ENCODE data around the gene MTHFS.

Gene MTHFS

DNA sequence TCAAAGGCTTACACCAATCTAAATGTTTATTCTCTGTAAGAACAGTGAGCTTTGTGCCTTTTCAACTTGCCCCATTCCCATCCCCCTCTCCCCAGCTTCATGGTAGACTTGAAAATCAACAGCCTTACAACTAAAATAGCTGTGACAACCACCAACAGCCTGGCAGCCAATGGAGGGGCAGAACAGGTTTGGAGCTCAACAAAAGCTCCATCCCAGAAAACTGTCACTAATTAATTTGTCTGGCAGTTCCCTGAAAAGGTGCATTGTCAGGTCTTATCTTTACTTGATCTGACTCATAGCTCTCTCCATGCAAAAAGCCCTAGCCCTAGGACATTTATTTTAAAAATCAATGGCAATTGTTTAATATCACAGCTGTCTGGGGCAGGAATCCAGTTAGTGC is 22.6 kb downstream of the MTHFS start:
- no peak for DNase-seq

DNA sequence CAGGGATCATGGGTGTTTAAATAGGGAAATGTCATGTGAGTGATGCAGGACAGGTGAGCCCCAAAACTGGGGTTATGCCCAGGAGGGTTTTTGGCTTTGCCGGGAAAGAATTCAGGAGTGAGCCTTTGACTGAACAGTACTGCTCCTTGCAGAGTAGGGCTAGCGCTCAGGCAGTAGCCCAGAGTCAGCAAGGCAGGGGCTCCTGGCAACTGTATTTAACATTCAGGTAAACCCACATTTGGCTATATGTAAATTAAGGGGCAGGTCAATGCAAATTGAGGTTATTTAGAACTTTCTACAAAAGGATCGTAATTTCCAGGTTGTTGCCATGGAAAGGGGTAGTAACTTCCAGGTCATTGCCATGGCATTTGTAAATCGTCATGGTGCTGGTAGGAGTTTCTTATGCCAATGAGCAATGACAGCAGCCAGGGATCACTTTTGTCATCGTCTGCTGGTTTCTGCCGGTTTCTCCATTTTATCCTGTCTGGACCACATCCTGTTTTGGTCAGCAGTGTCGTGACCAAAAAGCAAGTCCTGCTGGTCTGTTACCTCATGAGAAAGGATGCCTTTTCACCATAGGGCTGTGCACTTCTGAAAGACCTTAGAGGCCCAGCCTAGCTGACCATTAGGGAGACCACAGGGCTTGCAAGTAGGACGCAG is 24.3 kb downstream of the MTHFS start:
- peak; percentile 45 for DNase-seq

GRCh38 chr15:79868554-79868953 is 28.3 kb downstream of the MTHFS start:
- DNase-seq = no peak

DNA sequence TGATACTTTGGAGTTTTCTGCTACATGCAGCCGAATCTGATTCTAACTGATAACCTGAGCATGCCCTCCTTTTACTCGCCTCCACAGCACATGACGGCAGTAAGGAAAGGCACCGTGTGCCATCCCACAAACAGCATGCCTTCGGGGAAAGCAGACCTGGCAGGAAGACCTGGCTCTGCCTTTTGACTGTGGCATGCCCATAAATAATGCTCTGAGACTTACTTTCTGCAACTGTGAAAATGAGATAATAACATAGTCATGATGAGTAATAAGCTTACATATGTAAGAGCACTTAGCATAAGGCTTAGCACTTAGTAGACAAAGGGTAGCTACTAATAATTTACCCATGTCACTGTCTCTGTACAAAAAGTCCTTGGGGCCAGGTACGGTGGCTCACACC is 32.9 kb downstream of the MTHFS start:
- DNase-seq = peak; percentile 41

- DNase-seq = no peak
Measured at GRCh38 chr15:79862191-79862590, 34.6 kb downstream of the MTHFS start.

DNA sequence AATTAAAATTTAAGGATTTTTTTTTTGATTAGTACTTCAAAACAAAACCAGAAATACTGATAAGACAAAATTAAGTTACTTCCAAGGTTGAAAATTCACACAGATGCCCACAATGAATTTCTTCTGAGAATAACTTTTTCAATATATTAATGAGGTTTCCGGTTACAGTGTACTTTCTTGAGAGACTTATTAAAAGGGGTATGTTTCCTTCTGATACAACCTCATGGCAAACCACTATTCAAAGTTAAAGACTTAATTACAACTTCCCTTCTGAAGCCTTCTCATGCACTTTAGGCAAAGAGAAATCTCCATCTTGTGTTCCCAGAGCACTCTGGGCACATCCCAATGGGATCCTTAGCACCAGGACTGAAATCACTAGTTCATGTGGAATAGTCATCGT is 36.2 kb downstream of the MTHFS start:
- no peak for DNase-seq

DNA sequence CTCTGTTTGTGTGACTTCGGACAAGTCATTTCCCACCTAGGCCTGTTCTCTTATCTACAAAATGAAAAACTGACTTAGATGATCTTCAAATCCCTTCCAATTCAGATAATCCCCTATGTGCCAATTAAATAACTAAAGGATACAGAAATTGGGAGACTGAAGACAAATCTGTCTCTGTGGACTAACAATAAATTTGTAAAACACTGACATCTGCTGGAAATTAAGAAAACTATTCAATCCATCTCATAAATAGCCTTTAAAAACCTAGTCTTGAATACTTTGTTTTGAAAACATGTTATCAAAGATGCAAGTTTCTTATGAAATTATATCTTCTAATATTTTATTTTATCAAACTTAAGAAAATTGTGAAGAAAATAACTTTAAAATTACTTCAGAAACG is 38.3 kb downstream of the MTHFS start:
- no peak for DNase-seq

- DNase-seq = peak; percentile 86
Measured at GRCh38 chr15:79853492-79854328, 43.1 kb downstream of the MTHFS start.

GRCh38 chr15:79849789-79850188 is 47.0 kb downstream of the MTHFS start:
- peak; percentile 53 for DNase-seq

GRCh38 chr15:79846539-79846938 is 50.3 kb downstream of the MTHFS start:
- no peak for DNase-seq

DNA sequence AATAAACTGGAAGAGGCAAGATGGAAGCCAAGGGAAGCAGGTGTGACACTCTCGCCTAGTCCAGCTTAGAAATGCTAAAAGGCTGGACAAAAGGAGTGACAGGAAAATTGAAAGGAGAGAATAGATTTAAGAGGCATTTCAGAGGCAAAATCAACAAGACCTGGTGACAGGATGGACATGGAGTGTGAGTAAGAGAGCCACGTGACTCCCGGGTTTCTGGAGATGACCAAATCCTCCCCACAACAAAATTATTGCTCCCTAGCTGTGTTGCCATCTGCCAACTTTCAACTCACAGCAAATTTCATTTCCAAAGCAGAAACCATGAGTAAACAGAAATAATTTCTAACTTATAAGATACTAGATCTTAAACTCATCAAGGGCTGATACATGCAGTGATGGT is 52.6 kb downstream of the MTHFS start:
- no peak for DNase-seq

DNA sequence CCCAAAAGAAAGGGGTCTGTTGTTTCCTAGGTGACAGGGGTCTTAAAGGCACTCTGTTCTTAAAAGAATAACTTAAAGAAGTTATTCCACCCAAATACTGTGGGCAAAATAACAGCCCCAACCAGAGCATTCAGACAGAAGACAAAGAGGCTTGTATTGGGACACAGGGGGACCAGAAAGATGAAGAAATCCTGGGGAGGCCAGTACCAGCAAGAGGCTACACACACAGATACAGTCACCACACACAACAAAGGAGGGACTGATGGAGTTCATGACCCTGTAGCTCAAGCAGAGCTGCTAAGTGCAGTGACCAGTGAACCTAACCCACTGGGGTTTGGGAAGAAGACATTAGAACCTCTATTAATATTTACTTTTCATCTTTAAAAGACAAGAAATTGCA is 59.0 kb downstream of the MTHFS start:
- no peak for DNase-seq

GRCh38 chr15:79834495-79834894 is 62.3 kb downstream of the MTHFS start:
- no peak for DNase-seq

DNA sequence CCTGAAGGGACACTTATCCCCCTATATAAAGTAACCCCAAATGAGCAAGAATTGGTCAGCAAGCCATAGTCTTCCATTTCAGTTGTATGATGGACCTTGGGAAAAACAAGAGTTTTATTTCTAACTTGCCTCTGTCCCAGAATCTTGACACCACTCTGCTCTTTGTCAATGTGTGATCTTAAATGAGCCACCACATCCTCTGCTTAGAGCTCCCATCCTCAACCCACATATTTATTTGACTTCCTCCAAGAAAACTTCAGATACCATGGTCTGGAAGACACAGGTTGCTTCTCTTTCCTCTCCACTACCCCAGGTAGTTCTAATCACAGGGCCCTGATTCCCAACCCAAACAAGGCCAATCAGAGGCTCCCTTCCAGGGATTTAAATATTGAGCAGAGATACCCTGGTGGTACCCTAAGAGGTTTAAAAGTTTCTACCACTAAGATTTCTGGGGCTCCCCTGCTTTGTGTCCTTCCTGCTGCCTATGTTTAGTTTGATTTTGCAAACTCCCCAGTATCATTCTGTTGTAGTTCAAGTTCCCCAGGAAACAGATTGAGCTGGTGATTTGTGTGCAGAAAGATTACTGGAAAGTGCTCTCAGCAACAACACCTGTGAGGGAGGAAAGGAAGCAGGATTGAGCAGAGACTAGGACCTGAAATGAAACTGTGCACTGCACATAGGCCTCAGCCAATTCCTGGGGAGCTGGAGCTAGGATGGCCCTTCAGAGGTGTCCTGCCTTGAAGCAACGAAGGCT is 64.3 kb downstream of the MTHFS start:
- DNase-seq = no peak

DNA sequence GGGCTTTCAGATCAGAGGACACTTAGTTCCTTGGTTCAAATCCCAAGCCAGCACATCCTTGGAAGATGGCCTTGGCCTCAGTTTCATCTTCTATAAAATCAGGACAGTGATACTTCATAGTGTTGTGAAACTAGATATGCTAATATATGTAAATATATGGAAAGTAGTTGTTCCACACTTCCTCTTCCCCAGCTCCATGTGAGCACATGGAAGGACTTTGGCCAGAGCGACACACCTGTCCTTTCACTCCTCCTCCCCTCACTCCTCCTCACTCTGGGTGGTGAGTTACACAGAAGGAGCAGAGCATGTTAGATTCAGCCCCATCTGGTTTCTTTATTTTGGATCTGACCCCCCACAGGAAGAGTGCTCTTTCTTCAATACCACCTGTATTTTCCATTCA is 65.2 kb downstream of the MTHFS start:
- DNase-seq = no peak

DNA sequence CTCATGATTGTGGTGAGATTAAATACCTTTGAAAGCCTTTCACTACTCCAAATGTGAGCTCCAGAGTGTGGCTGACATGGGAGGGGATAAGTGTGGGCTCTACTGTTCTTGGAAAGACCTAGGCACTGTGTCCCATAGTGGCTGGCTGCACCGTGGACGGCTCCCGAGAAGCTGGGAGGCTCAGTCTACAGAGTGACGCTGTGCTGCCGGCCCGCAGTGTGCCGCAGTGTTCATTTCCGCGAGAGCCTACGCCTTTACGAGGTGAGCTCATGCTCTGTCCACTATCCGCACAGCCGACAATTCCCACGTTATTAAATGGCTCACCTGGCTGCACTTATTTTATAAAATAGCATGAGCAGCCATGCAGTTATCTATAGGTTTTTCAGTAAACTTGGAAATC is 66.9 kb downstream of the MTHFS start:
- no peak for DNase-seq

- DNase-seq = no peak
Measured at GRCh38 chr15:79828447-79828846, 68.4 kb downstream of the MTHFS start.

GRCh38 chr15:79826800-79827199 is 70.0 kb downstream of the MTHFS start:
- no peak for DNase-seq

DNA sequence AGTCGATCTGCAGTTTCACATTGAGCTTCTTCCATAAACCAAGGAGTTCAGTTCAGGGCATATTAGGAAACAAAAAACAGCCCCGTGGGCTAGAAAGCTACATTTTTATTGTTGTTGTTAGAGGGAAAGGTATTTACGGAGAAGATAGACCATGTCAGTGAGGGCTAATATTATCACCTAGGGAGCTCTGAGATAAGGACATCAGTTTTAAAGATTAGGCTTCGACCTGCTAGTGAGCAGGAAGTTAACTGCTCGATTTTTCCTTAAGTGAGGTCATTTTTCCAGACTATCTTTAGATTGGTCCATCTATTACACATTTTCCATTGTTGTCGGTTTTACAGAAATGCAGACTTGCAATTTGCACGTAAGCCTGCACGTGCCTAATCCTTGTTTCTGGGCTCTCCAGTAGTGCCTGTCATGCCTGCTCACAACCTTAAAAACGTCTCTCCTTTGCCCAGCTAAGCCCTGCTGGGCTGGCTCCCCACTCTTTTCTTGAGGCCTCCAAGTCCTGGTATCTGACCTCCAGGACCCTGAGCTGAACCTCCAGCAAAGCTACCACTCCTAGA is 72.6 kb downstream of the MTHFS start:
- DNase-seq = no peak

GRCh38 chr15:79820820-79821219 is 76.0 kb downstream of the MTHFS start:
- DNase-seq = no peak

GRCh38 chr15:79820176-79820575 is 76.6 kb downstream of the MTHFS start:
- DNase-seq = no peak

GRCh38 chr15:79816571-79816970 is 80.2 kb downstream of the MTHFS start:
- DNase-seq = no peak

DNA sequence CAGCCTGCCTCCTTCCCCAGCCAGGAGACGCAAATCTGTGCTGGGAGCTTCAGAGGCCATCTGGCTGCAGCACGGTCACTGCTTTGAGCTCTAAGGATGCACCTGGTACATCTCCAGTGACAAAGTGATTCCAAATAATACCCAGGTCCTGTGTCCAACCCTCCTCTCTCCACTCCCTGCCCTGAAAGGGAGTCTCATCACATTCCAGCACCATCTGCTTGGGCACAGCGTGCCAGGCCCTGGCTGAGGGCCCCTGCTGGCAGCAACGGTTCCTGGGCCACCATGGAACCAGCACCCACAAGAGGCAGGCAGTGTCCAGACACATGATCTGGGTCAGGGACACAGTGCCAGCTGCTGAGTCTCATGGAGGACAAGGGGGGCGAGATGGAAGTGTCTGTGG is 81.3 kb downstream of the MTHFS start:
- no peak for DNase-seq

- no peak for DNase-seq
Measured at GRCh38 chr15:79812541-79812940, 84.3 kb downstream of the MTHFS start.

Data from fibroblast of skin of right biceps (primary cell).